ENCODE measurements around the gene MSMP.

DNA sequence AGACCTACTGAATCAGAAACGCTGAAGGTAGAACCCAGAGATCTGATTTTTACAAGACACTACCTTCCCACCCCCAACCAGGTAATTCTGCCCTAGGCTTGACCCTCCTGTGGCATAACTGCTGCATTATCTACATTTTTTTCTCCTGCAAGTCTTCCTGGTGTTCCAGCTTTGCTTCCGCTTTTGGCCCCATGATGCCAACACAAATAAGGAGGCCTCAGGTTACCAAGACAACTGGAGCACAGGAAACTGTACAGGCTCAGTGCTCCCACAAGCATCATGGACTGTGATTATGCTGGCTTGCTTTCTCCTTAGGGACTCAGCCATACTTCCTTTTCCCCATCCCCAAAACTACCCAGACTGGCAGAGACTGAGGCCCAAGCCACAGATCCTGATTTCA lies 6.6 kb upstream of the MSMP start:
- no peak for TF ChIP-seq POLR2A (IDR thresholded peaks at IDR 0.05)
- TF ChIP-seq, protein P1, sequence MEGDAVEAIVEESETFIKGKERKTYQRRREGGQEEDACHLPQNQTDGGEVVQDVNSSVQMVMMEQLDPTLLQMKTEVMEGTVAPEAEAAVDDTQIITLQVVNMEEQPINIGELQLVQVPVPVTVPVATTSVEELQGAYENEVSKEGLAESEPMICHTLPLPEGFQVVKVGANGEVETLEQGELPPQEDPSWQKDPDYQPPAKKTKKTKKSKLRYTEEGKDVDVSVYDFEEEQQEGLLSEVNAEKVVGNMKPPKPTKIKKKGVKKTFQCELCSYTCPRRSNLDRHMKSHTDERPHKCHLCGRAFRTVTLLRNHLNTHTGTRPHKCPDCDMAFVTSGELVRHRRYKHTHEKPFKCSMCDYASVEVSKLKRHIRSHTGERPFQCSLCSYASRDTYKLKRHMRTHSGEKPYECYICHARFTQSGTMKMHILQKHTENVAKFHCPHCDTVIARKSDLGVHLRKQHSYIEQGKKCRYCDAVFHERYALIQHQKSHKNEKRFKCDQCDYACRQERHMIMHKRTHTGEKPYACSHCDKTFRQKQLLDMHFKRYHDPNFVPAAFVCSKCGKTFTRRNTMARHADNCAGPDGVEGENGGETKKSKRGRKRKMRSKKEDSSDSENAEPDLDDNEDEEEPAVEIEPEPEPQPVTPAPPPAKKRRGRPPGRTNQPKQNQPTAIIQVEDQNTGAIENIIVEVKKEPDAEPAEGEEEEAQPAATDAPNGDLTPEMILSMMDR (IDR thresholded peaks at IDR 0.05), result no peak
